Vagina (tissue), 2 donors: ENCODE measurements around the gene MAF.

Experiments used
- CTCF ChIP-seq, 3 experiments: fragments of 450-650 bp in 2 of 3; fragments of 200-600 bp in 1 of 3; sonication (generic) in 1 of 3; IDR thresholded peaks; one replicate each; pipeline ENCODE4 v1.5.1; 2017 to 2019; ENCODE audit warnings: antibody characterized with exemption in 3 of 3, mild to moderate bottlenecking in 2 of 3, moderate library complexity in 2 of 3
- POLR2A ChIP-seq, 2 donors: fragments of 450-650 bp; IDR thresholded peaks; one replicate each; pipeline ENCODE4 v1.6.1; 2017; ENCODE audit warnings: antibody characterized with exemption in 2 of 2, mild to moderate bottlenecking in 2 of 2, moderate library complexity in 2 of 2

GRCh38 chr16:79595231-79595641 lies 5.3 kb downstream of the MAF start:
- TF ChIP-seq CTCF (IDR thresholded peaks at IDR 0.05) = no peak
- TF ChIP-seq POLR2A (IDR thresholded peaks at IDR 0.05) = no peak
